OCI-LY7 (cell line): ENCODE results near the gene NBL1. TPM values are rescaled to one million over a fixed set of nuclear protein-coding genes. Genes with fewer than 3 reads are reported as not detected.

Experiments used
- BruUV-seq: library from RNA; stranded (reverse); fragments of 400-500 nt; replicated peaks from 2 replicates; lab custom pipeline; 2021; lab: Mats Ljungman, UMichigan
- CTCF ChIA-PET: fragments of 300-600 bp; sonication (Branson Sonifier 250); formaldehyde crosslinking; loops from one replicate; lab custom pipeline; 2022; ENCODE audit warnings: antibody characterized with exemption; ENCODE audit not compliant: unreplicated experiment; lab: Charles Lee
- POLR2A ChIA-PET: fragments of 300-600 bp; sonication (Branson Sonifier 250); formaldehyde crosslinking; loops from one replicate; lab custom pipeline; 2022; ENCODE audit warnings: antibody characterized with exemption; lab: Charles Lee
- DNase-seq: peaks from one replicate; pipeline ENCODE4 v3.0.0-alpha.2; 2015; ENCODE audit warnings: low spot score
- H2AFZ ChIP-seq: fragments of 200-600 bp; sonication (generic), shearing (Covaris generic); 2 replicates; pipeline ENCODE4 v1.6.1; 2014; ENCODE audit warnings: mild to moderate bottlenecking, antibody characterized with exemption, low read length, moderate library complexity
- H3K27ac ChIP-seq: fragments of 200-600 bp; sonication (generic); 2 replicates; pipeline ENCODE4 v1.5.1; 2014; ENCODE audit warnings: mixed run types, low read depth, mild to moderate bottlenecking, moderate library complexity, low read length, inconsistent platforms; ENCODE audit not compliant: poor library complexity, severe bottlenecking
- H3K36me3 ChIP-seq: fragments of 200-600 bp; sonication (generic); 2 replicates; pipeline ENCODE4 v1.6.1; 2014; ENCODE audit warnings: mild to moderate bottlenecking, antibody characterized with exemption, low read length, moderate library complexity, mixed read lengths; ENCODE audit not compliant: insufficient read depth
- H3K4me1 ChIP-seq: fragments of 200-600 bp; sonication (generic); 2 replicates; pipeline ENCODE4 v1.5.1; 2014; ENCODE audit warnings: mild to moderate bottlenecking, low read length; ENCODE audit not compliant: insufficient read depth, poor library complexity, severe bottlenecking
- H3K4me2 ChIP-seq: fragments of 200-600 bp; sonication (generic); 2 replicates; pipeline ENCODE4 v1.6.1; 2014; ENCODE audit warnings: mild to moderate bottlenecking, low read length
- H3K4me3 ChIP-seq: fragments of 200-600 bp; sonication (generic); 2 replicates; pipeline ENCODE4 v1.5.1; 2014; ENCODE audit warnings: mild to moderate bottlenecking, low read depth, low read length; ENCODE audit not compliant: poor library complexity, severe bottlenecking
- H3K79me2 ChIP-seq: fragments of 200-600 bp; sonication (generic); 2 replicates; pipeline ENCODE4 v1.6.1; 2016; ENCODE audit warnings: low read depth, mild to moderate bottlenecking, low read length, moderate library complexity, mixed read lengths; ENCODE audit not compliant: insufficient read depth
- H3K9me2 ChIP-seq: fragments of 200-600 bp; sonication (generic); 2 replicates; pipeline ENCODE4 v1.6.1; 2016; ENCODE audit warnings: mild to moderate bottlenecking, low read length, mixed read lengths; ENCODE audit not compliant: insufficient read depth
- H3K9me3 ChIP-seq: fragments of 200-600 bp; sonication (generic); 2 replicates; pipeline ENCODE4 v1.6.1; 2014; ENCODE audit warnings: mild to moderate bottlenecking, mixed run types, low read length, mixed read lengths
- H4K20me1 ChIP-seq: fragments of 200-600 bp; sonication (generic); 2 replicates; pipeline ENCODE4 v1.6.1; 2014; ENCODE audit warnings: mild to moderate bottlenecking, antibody characterized with exemption, low read length, moderate library complexity, mixed read lengths; ENCODE audit not compliant: insufficient read depth
- CTCF ChIP-seq: fragments of 200-600 bp; sonication (generic); conservative IDR thresholded peaks from 2 replicates; pipeline ENCODE4 v1.5.1; 2014; ENCODE audit warnings: mild to moderate bottlenecking, antibody characterized with exemption, low read length, moderate library complexity, mixed read lengths
- EZH2phosphoT487 ChIP-seq: fragments of 200-600 bp; sonication (generic); IDR thresholded peaks from 2 replicates; pipeline ENCODE4 v1.6.1; 2018; ENCODE audit warnings: low read depth, borderline replicate concordance, mild to moderate bottlenecking, mixed run types, antibody characterized with exemption, low read length, moderate library complexity, mixed read lengths
- intact Hi-C: fragments of 100-400 bp; cut with micrococcal nuclease; formaldehyde crosslinking; loops from one replicate; pipeline ENCODE4 v1.10.0; 2022; ENCODE audit not compliant: unreplicated experiment
- total RNA-seq, 2 experiments: library from RNA; depleted of rRNA in 1 of 2; stranded (reverse); fragments of >200 nt in 1 of 2; shearing (Covaris generic) in 1 of 2; gene quantifications; 2 replicates each; pipeline ENCODE4 v1.2.3, GENCODE V29; 2014 to 2022

The NBL1 gene
- total RNA-seq, 2 experiments from 2014 or later, result not detected

- Histone ChIP-seq H2AFZ (no peak overlapping the region), H3K4me3 (no peak overlapping the region), H3K4me2 (no peak overlapping the region), H3K36me3 (no peaks in the 10 kb centered on the region), H3K9me2 (no peaks in the 10 kb centered on the region), H3K27ac (no peak overlapping the region), H3K79me2 (no peaks in the 10 kb centered on the region), H3K9me3 (no peaks in the 10 kb centered on the region), H3K4me1 (no peaks in the 10 kb centered on the region), H4K20me1 (no peaks in the 10 kb centered on the region)
- ChIA-PET POLR2A (interaction anchor here (0.6 kb wide), 1 partner anchor 1909 kb away, joined by 4 read pairs; no protein-coding TSS in a partner anchor), CTCF (no interaction called here)
- intact Hi-C loops, result no loop called here
- TF ChIP-seq CTCF (no peak), EZH2phosphoT487 (no peak)
- DNase-seq, result no peak
- no TSS peak for BruUV-seq
These were observed 28.1 kb downstream of the NBL1 start for GRCh38 chr1:19672237-19672636.

DNA sequence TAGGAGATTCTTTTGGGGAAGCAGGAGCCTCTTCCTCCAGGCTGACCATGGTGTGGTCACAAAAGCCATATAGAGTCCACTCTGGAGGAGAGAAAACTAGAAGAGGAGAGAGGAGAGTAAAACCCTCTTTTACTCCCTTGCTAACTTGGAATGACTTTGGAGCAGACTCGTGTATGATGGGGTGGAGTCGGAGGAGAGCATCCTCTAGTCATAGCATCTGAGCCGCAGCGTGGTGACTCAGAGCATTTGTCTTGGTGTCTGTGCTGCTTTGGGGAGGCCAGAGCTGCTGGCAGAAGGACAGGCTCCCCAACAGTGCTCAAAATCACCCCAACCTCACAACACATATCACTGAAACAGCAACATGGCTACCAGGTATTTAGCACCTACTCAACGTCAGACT, 31.7 kb downstream of the NBL1 start:
- no peak for TF ChIP-seq CTCF
- no peak for DNase-seq
- BruUV-seq, result no TSS peak
- no peak overlapping the region for H3K4me2 ChIP-seq
- ChIA-PET CTCF (no interaction called here), POLR2A (no interaction called here)
- no peak overlapping the region for H3K27ac ChIP-seq
- no peaks in the 10 kb centered on the region for H4K20me1 ChIP-seq
- no peaks in the 10 kb centered on the region for H3K9me3 ChIP-seq
- no peaks in the 10 kb centered on the region for H3K4me1 ChIP-seq
- no peaks in the 10 kb centered on the region for H3K9me2 ChIP-seq
- H3K79me2 ChIP-seq, result no peaks in the 10 kb centered on the region
- H3K36me3 ChIP-seq, result no peaks in the 10 kb centered on the region
- no peak overlapping the region for H2AFZ ChIP-seq
- H3K4me3 ChIP-seq, result no peak overlapping the region
- intact Hi-C loops, result no loop called here

- no peak for DNase-seq
- Histone ChIP-seq H3K4me1 (no peaks in the 10 kb centered on the region), H3K79me2 (no peaks in the 10 kb centered on the region), H3K36me3 (no peaks in the 10 kb centered on the region), H3K9me3 (no peaks in the 10 kb centered on the region), H3K9me2 (no peaks in the 10 kb centered on the region), H3K4me3 (no peak overlapping the region), H4K20me1 (no peaks in the 10 kb centered on the region), H3K4me2 (no peak overlapping the region), H3K27ac (no peak overlapping the region), H2AFZ (no peak overlapping the region)
- intact Hi-C loops, result no loop called here
- ChIA-PET CTCF (no interaction called here), POLR2A (no interaction called here)
- TF ChIP-seq CTCF (no peak), EZH2phosphoT487 (no peak)
- no TSS peak for BruUV-seq
These were observed 32.4 kb downstream of the NBL1 start for GRCh38 chr1:19676438-19676922.
